HCT116 (cell line): Measurements from ENCODE around the gene SERPINE3. TPM values are rescaled to one million over a fixed set of nuclear protein-coding genes. Genes with fewer than 3 reads are reported as not detected.
A peak's percentile ranks its signal among the peaks of the same experiment; 100 is the strongest.

Experiments used
- ATAC-seq: fragments of 200-7000 bp; cut with Tn5 transposase; 2 replicates; pipeline ENCODE4 v1.9.1; 2020; ENCODE audit warnings: mild to moderate bottlenecking, moderate library complexity
- Bru-seq: library from RNA; stranded (reverse); fragments of 400-500 nt; gene quantifications from one replicate; lab custom pipeline; 2021; lab: Mats Ljungman, UMichigan
- BruChase-seq, 2 experiments: library from RNA; stranded (reverse); fragments of 400-500 nt; gene quantifications; one replicate each; lab custom pipeline; 2021; lab: Mats Ljungman, UMichigan
- BruUV-seq: library from RNA; stranded (reverse); fragments of 400-500 nt; replicated peaks from 2 replicates; lab custom pipeline; 2021; lab: Mats Ljungman, UMichigan
- CTCF ChIA-PET: fragments of 300-600 bp; sonication (Branson Sonifier 250); formaldehyde crosslinking; loops from one replicate; lab custom pipeline; 2021; ENCODE audit warnings: antibody characterized with exemption; lab: Charles Lee
- POLR2A ChIA-PET: fragments of 300-600, 350-600 bp; sonication (Branson Sonifier 250); formaldehyde crosslinking; loops from one replicate; lab custom pipeline; 2021; ENCODE audit warnings: antibody characterized with exemption; lab: Charles Lee
- RAD21 ChIA-PET, 2 experiments: fragments of 300-600 bp; sonication (Branson Sonifier 250); formaldehyde crosslinking; loops; one replicate each; lab custom pipeline; 2023; ENCODE audit warnings: low total read pairs in 2 of 2; ENCODE audit not compliant: uncharacterized antibody in 2 of 2, unreplicated experiment in 2 of 2, low non-redundant PET in 1 of 2; lab: Charles Lee
- DNase-seq: peaks from one replicate; pipeline ENCODE4 v3.0.0-alpha.2; 2010; ENCODE audit warnings: low read depth, low spot score
- H2AFZ ChIP-seq: fragments of 200-600 bp; shearing (Covaris generic), sonication (generic); 2 replicates; pipeline ENCODE4 v1.6.1; 2017; ENCODE audit warnings: low read depth, mixed run types, mixed read lengths, antibody characterized with exemption, low read length; ENCODE audit not compliant: poor library complexity, severe bottlenecking
- H3K27ac ChIP-seq: 2 replicates; pipeline ENCODE4 v1.5.1; 2012; ENCODE audit warnings: low read depth, low read length
- H3K27me3 ChIP-seq: fragments of 200-600 bp; sonication (generic); 2 replicates; pipeline ENCODE4 v1.6.1; 2016; ENCODE audit warnings: mixed run types, low read length, mixed read lengths; ENCODE audit not compliant: insufficient read depth
- H3K36me3 ChIP-seq, 2 experiments: fragments of 200-500 bp in 1 of 2; fragments of 200-600 bp in 1 of 2; sonication (Bioruptor generic) in 1 of 2; sonication (generic) in 1 of 2; 2 replicates each; pipeline versions ENCODE4 v1.5.1 to v1.6.1; 2014 to 2016; ENCODE audit warnings: low read length in 2 of 2, inconsistent platforms in 1 of 2, mixed read lengths in 1 of 2, mixed run types in 1 of 2; ENCODE audit not compliant: insufficient read depth in 2 of 2, control insufficient read depth in 1 of 2
- H3K4me1 ChIP-seq, 2 experiments: fragments of 200-600 bp in 1 of 2; sonication (generic) in 1 of 2; 2 replicates each; pipeline versions ENCODE4 v1.5.1 to v1.6.1; 2012 to 2017; ENCODE audit warnings: low read length in 2 of 2, inconsistent platforms in 1 of 2, mild to moderate bottlenecking in 1 of 2, mixed read lengths in 1 of 2, mixed run types in 1 of 2, moderate library complexity in 1 of 2; ENCODE audit not compliant: insufficient read depth in 2 of 2, control insufficient read depth in 1 of 2
- H3K4me2 ChIP-seq: fragments of 200-600 bp; sonication (generic); 2 replicates; pipeline ENCODE4 v1.6.1; 2017; ENCODE audit warnings: mixed run types, low read length, mixed read lengths
- H3K4me3 ChIP-seq, 2 experiments: fragments of 200-600 bp in 1 of 2; sonication (generic) in 1 of 2; replicated peaks in 1 of 2; 2 replicates each; pipeline ENCODE4 v1.5.1; 2011 to 2016; ENCODE audit warnings: low read length in 2 of 2, control low read depth in 1 of 2, low read depth in 1 of 2, mild to moderate bottlenecking in 1 of 2, mixed read lengths in 1 of 2, mixed run types in 1 of 2
- H3K79me2 ChIP-seq: fragments of 200-600 bp; sonication (generic); 2 replicates; pipeline ENCODE4 v1.6.1; 2017; ENCODE audit warnings: mild to moderate bottlenecking, mixed run types, low read length, moderate library complexity, mixed read lengths; ENCODE audit not compliant: insufficient read depth
- H3K9ac ChIP-seq: fragments of 200-600 bp; sonication (generic); 2 replicates; pipeline ENCODE4 v1.6.1; 2016; ENCODE audit warnings: low read length, mixed read lengths
- H3K9me2 ChIP-seq: fragments of 200-600 bp; sonication (generic), shearing (Covaris generic); 2 replicates; pipeline ENCODE4 v1.6.1; 2017; ENCODE audit warnings: mixed run types, mild to moderate bottlenecking, moderate library complexity; ENCODE audit not compliant: insufficient read depth
- H3K9me3 ChIP-seq, 2 experiments: fragments of 200-500 bp in 1 of 2; fragments of 200-600 bp in 1 of 2; sonication (Bioruptor generic) in 1 of 2; sonication (generic) in 1 of 2; 2 replicates each; pipeline ENCODE4 v1.6.1; 2014 to 2017; ENCODE audit warnings: low read length in 2 of 2, mixed read lengths in 2 of 2, inconsistent platforms in 1 of 2, low read depth in 1 of 2, mild to moderate bottlenecking in 1 of 2, mixed run types in 1 of 2, moderate library complexity in 1 of 2; ENCODE audit not compliant: control insufficient read depth in 1 of 2, insufficient read depth in 1 of 2
- H4K20me1 ChIP-seq: fragments of 200-600 bp; sonication (generic), shearing (Covaris generic); 2 replicates; pipeline ENCODE4 v1.6.1; 2017; ENCODE audit warnings: mixed run types, mild to moderate bottlenecking, moderate library complexity; ENCODE audit not compliant: insufficient read depth
- CBX3 ChIP-seq: IDR thresholded peaks from 2 replicates; pipeline ENCODE4 v1.6.1; 2012; ENCODE audit warnings: low read depth
- CEBPB ChIP-seq: IDR thresholded peaks from 2 replicates; pipeline ENCODE4 v1.6.1; 2012; ENCODE audit warnings: low read depth
- EGR1 ChIP-seq: IDR thresholded peaks from 2 replicates; pipeline ENCODE4 v1.6.1; 2012; ENCODE audit warnings: low read depth
- EZH2 ChIP-seq: fragments of 200-600 bp; sonication (generic); IDR thresholded peaks from 2 replicates; pipeline ENCODE4 v1.6.1; 2017; ENCODE audit warnings: antibody characterized with exemption, mixed run types
- EZH2phosphoT487 ChIP-seq: fragments of 200-600 bp; IDR thresholded peaks from 2 replicates; pipeline ENCODE4 v1.6.1; 2018; ENCODE audit warnings: antibody characterized with exemption, borderline replicate concordance
- FOSL1 ChIP-seq: IDR thresholded peaks from 2 replicates; pipeline ENCODE4 v1.6.1; 2012; ENCODE audit warnings: low read depth
- JUND ChIP-seq: IDR thresholded peaks from 2 replicates; pipeline ENCODE4 v1.6.1; 2012
- POLR2AphosphoS5 ChIP-seq: IDR thresholded peaks from 2 replicates; pipeline ENCODE4 v1.6.1; 2011; ENCODE audit warnings: mild to moderate bottlenecking, low read depth, low read length, moderate library complexity
- RAD21 ChIP-seq: IDR thresholded peaks from 2 replicates; pipeline ENCODE4 v1.6.1; 2012; ENCODE audit warnings: low read depth, mild to moderate bottlenecking
- REST ChIP-seq: IDR thresholded peaks from 2 replicates; pipeline ENCODE4 v1.6.1; 2012; ENCODE audit warnings: low read depth
- SIN3A ChIP-seq: IDR thresholded peaks from 2 replicates; pipeline ENCODE4 v1.6.1; 2012; ENCODE audit warnings: low read depth
- SP1 ChIP-seq: IDR thresholded peaks from 2 replicates; pipeline ENCODE4 v1.6.1; 2012; ENCODE audit warnings: low read depth
- SRF ChIP-seq: IDR thresholded peaks from 2 replicates; pipeline ENCODE4 v1.6.1; 2012; ENCODE audit warnings: low read depth
- YY1 ChIP-seq: IDR thresholded peaks from 2 replicates; pipeline ENCODE4 v1.6.1; 2011; ENCODE audit warnings: low read length, low read depth, moderate library complexity, mild to moderate bottlenecking; ENCODE audit not compliant: insufficient replicate concordance; ENCODE audit errors: extremely low read depth
- intact Hi-C: fragments of 100-400 bp; cut with micrococcal nuclease; formaldehyde crosslinking; loops from 2 replicates; pipeline ENCODE4 v1.10.0; 2022
- long read RNA-seq: library from polyadenylated mRNA; unstranded; transcript quantifications from one replicate; pipeline ENCODE4 v2.0.0, GENCODE V29; 2021; ENCODE audit not compliant: unreplicated experiment
- polyA plus RNA-seq: library from polyadenylated mRNA; unstranded; fragments of >200 nt; gene quantifications from 2 replicates; pipeline ENCODE4 v1.2.1, GENCODE V29; 2012; ENCODE audit warnings: missing spikeins
- total RNA-seq: library from RNA; stranded (reverse); gene quantifications from one replicate; pipeline ENCODE4 v1.2.1, GENCODE V29; 2021; ENCODE audit not compliant: unreplicated experiment

Gene SERPINE3
- total RNA-seq (not detected), Bru-seq, nascent RNA (percentile 3 among the genes with signal in this experiment), BruChase-seq, experiment 1, labeled RNA remaining after a 6-hour chase (percentile 0 among the genes with signal in this experiment), BruChase-seq, experiment 2, labeled RNA remaining after a 2-hour chase (percentile 7 among the genes with signal in this experiment)
- polyA plus RNA-seq: not detected in 2 replicates
- long read RNA-seq: 0 reads

GRCh38 chr13:51339354-51339753, at the start of gene SERPINE3:
Gene SERPINE3, plus strand, starts transcription at chr13:51339691. Its CDS starts 1,401 bp downstream, at chr13:51341092.
- H3K27ac ChIP-seq: no peak within 1 kb of the TSS
- CTCF ChIA-PET: no interaction called here
- no peaks in the 10 kb centered on the region for H3K79me2 ChIP-seq
- TF ChIP-seq EZH2phosphoT487 (no peak), REST (no peak), RAD21 (no peak), CEBPB (no peak), YY1 (no peak), POLR2AphosphoS5 (no peak), SP1 (no peak), JUND (no peak), SRF (no peak), SIN3A (no peak), EZH2 (no peak), FOSL1 (no peak), EGR1 (no peak), CBX3 (no peak)
- DNase-seq (no peak), ATAC-seq (no peak)
- no peaks in the 10 kb centered on the region for H3K9me3 ChIP-seq
- H3K27me3 ChIP-seq: no peaks in the 10 kb centered on the region
- no peak within 1 kb of the TSS for H3K4me2 ChIP-seq
- H3K36me3 ChIP-seq: no peaks in the 10 kb centered on the region
- no peaks in the 10 kb centered on the region for H4K20me1 ChIP-seq
- POLR2A ChIA-PET: no interaction called here
- H3K9ac ChIP-seq: no peak within 1 kb of the TSS
- H3K9me2 ChIP-seq: no peaks in the 10 kb centered on the region
- H3K4me1 ChIP-seq: no peaks in the 10 kb centered on the region
- no TSS peak for BruUV-seq
- RAD21 ChIA-PET: no interaction called here
- no peak within 1 kb of the TSS for H2AFZ ChIP-seq
- no peak within 1 kb of the TSS for H3K4me3 ChIP-seq
- intact Hi-C loops: no loop called here
